PFSK-1 (cell line): ENCODE results near the gene FAXDC2.

Source experiments
- FOXP2 ChIP-seq: optimal IDR thresholded peaks from 2 replicates; pipeline ENCODE3; 2011; ENCODE audit warnings: borderline replicate concordance, control low read depth, inconsistent platforms; ENCODE audit not compliant: insufficient read depth; ENCODE audit errors: extremely low read length, extremely low read depth
- POLR2AphosphoS5 ChIP-seq: IDR thresholded peaks from 2 replicates; pipeline ENCODE4 v1.6.1; 2012; ENCODE audit warnings: low read depth, mild to moderate bottlenecking, control low read depth, low read length, moderate library complexity
- REST ChIP-seq, 2 experiments: IDR thresholded peaks; 2 replicates each; pipeline versions ENCODE4 v1.6.1 to v1.8.0; 2011 to 2012; ENCODE audit warnings: low read depth in 2 of 2, low read length in 2 of 2, control low read depth in 1 of 2, inconsistent platforms in 1 of 2, mild to moderate bottlenecking in 1 of 2, moderate library complexity in 1 of 2; ENCODE audit not compliant: insufficient read depth in 1 of 2
- SIN3A ChIP-seq: IDR thresholded peaks from 2 replicates; pipeline ENCODE4 v1.6.1; 2012; ENCODE audit warnings: mild to moderate bottlenecking, low read length, moderate library complexity, borderline replicate concordance; ENCODE audit not compliant: insufficient read depth
- TAF1 ChIP-seq: IDR thresholded peaks from 2 replicates; pipeline ENCODE4 v1.6.1; 2012; ENCODE audit warnings: low read length, control low read depth, borderline replicate concordance; ENCODE audit not compliant: insufficient read depth

The FAXDC2 gene

GRCh38 chr5:154881986-154882385 is 31.6 kb upstream of the FAXDC2 start:
- TF ChIP-seq POLR2AphosphoS5 (no peak), REST (IDR thresholded peaks at IDR 0.05; ENCODE audit: insufficient read depth in 1 of 2, low read depth in 2 of 2, low read length in 2 of 2) (no peak), SIN3A (no peak), FOXP2 (no peak), TAF1 (no peak)

GRCh38 chr5:154878642-154879335 is 28.4 kb upstream of the FAXDC2 start:
- TF ChIP-seq TAF1: no peak
- TF ChIP-seq REST (IDR thresholded peaks at IDR 0.05; ENCODE audit: insufficient read depth in 1 of 2, low read depth in 2 of 2, low read length in 2 of 2): no peak
- no peak for TF ChIP-seq SIN3A
- TF ChIP-seq FOXP2: no peak
- no peak for TF ChIP-seq POLR2AphosphoS5

GRCh38 chr5:154873791-154874331 is 23.5 kb upstream of the FAXDC2 start:
- TF ChIP-seq SIN3A (no peak), TAF1 (no peak), POLR2AphosphoS5 (no peak), FOXP2 (no peak), REST (IDR thresholded peaks at IDR 0.05; ENCODE audit: insufficient read depth in 1 of 2, low read depth in 2 of 2, low read length in 2 of 2) (no peak)

GRCh38 chr5:154871734-154872133 is 21.3 kb upstream of the FAXDC2 start:
- TF ChIP-seq REST (IDR thresholded peaks at IDR 0.05; ENCODE audit: insufficient read depth in 1 of 2, low read depth in 2 of 2, low read length in 2 of 2) (no peak), FOXP2 (no peak), POLR2AphosphoS5 (no peak), TAF1 (no peak), SIN3A (no peak)

- TF ChIP-seq SIN3A: no peak
- no peak for TF ChIP-seq FOXP2
- no peak for TF ChIP-seq REST (IDR thresholded peaks at IDR 0.05; ENCODE audit: insufficient read depth in 1 of 2, low read depth in 2 of 2, low read length in 2 of 2)
- TF ChIP-seq TAF1: no peak
- TF ChIP-seq POLR2AphosphoS5: no peak
Measured at GRCh38 chr5:154868702-154869101, 18.3 kb upstream of the FAXDC2 start.
